H1 (cell line): ENCODE results near the gene MBD3. TPM values are rescaled to one million over a fixed set of nuclear protein-coding genes. Genes with fewer than 3 reads are reported as not detected.

Experiments
- CBX5 ChIP-seq: fragments of 300-800, 300-1000 bp; sonication (generic); IDR thresholded peaks from 2 replicates; pipeline ENCODE4 v1.7.1; 2016; ENCODE audit warnings: antibody characterized with exemption, low read length, low read depth
- CTBP2 ChIP-seq: IDR thresholded peaks from 2 replicates; pipeline ENCODE4 v1.7.0; 2011; ENCODE audit warnings: borderline replicate concordance, mild to moderate bottlenecking, moderate library complexity, mixed read lengths, low read length; ENCODE audit not compliant: insufficient read depth, insufficient read length
- GTF2F1 ChIP-seq: IDR thresholded peaks from 2 replicates; pipeline ENCODE4 v1.6.1; 2012; ENCODE audit warnings: low read depth, low read length, improper control_type of control experiment, borderline replicate concordance
- TEAD4 ChIP-seq: IDR thresholded peaks from 2 replicates; pipeline ENCODE4 v1.6.1; 2012; ENCODE audit warnings: low read depth, low read length, inconsistent platforms, mixed read lengths
- YY1 ChIP-seq: IDR thresholded peaks from 2 replicates; pipeline ENCODE4 v1.6.1; 2011; ENCODE audit warnings: low read depth, mild to moderate bottlenecking, low read length
- polyA plus RNA-seq, 7 experiments: library from polyadenylated mRNA; depleted of rRNA in 3 of 7; stranded (reverse) in 5 of 7; unstranded in 2 of 7; fragments of >200 nt in 5 of 7; fragments of 200-250 nt in 2 of 7; gene quantifications; 1 replicate in 5 of 7; 2 replicates in 1 of 7; 4 replicates in 1 of 7; pipeline versions ENCODE4 v1.2.1 to v1.2.3, GENCODE V29; 2011 to 2013; ENCODE audit warnings: missing spikeins in 2 of 7, mixed read lengths in 2 of 7
- total RNA-seq: library from RNA; stranded (reverse); fragmentation: NEBNext Ultra II Directional; extraction: Animal tissue kit (Norgen Biotek cat#: 25700); gene quantifications from 2 replicates; pipeline ENCODE4 v1.2.1, GENCODE V29; 2021
- TF ChIP-seq, protein P1 (sequence below): IDR thresholded peaks from 2 replicates; pipeline ENCODE4 v1.6.1; 2011; ENCODE audit warnings: low read depth, mild to moderate bottlenecking, low read length; ENCODE audit not compliant: insufficient read depth
- TF ChIP-seq, protein P2 (sequence below): IDR thresholded peaks from 2 replicates; pipeline ENCODE4 v1.6.1; 2012; ENCODE audit warnings: low read length, inconsistent platforms
- TF ChIP-seq, protein P3 (sequence below), 3 experiments: IDR thresholded peaks; 1 replicate in 2 of 3; 2 replicates in 1 of 3; pipeline versions ENCODE4 v1.5.1 to v1.6.1; 2011; ENCODE audit warnings: low read length in 3 of 3, mild to moderate bottlenecking in 3 of 3, inconsistent platforms in 2 of 3, low read depth in 1 of 3, moderate library complexity in 1 of 3; ENCODE audit not compliant: insufficient read depth in 1 of 3; ENCODE audit errors: control extremely low read depth in 1 of 3

MBD3 gene
- total and polyA plus RNA-seq, 2 of the 8 experiments (the other 6 are each of a cell fraction or from before 2014, with no cell fraction given): 88.2 to 110 TPM

DNA sequence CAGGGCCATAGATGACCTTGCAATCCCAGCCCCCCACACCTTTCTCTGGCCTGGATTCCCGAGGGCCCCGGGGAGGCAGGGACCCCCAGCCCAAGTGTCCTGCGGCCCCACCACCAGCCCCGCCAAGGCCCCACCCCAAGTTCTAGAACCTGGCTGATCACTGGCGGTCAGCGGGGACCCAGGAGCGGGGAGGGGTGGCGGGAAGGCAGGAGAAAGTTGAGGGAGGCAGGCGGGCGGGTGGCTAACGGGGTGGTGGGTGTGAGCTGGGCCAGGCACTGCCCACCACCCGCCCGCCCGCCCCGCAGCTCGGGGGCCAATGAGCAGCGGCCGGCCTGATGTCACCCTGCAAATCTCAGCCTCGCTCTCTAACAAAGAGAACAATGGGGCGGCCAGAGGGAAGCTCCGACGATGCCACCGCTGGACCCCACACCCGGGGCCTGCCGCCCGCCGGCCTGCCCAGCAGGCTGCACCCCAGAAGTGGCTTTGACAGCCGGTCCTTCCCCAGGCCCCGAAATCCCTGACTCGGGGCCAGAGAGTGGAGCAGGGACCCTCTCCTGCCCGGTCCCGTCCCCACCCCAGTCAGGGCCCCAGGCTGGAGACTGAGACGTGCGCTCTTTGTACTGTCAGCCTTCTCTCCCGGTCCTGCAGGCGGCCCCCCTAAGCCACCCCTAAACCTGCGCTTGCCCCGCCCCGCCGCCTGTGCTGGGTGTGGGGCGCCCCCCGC is 26.1 kb downstream of the MBD3 start (continued):
- TF ChIP-seq CBX5 (no peak), GTF2F1 (no peak), CTBP2 (no peak), TEAD4 (no peak), YY1 (no peak)
- TF ChIP-seq, protein P1, sequence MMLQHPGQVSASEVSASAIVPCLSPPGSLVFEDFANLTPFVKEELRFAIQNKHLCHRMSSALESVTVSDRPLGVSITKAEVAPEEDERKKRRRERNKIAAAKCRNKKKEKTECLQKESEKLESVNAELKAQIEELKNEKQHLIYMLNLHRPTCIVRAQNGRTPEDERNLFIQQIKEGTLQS: no peak
- TF ChIP-seq, protein P2, sequence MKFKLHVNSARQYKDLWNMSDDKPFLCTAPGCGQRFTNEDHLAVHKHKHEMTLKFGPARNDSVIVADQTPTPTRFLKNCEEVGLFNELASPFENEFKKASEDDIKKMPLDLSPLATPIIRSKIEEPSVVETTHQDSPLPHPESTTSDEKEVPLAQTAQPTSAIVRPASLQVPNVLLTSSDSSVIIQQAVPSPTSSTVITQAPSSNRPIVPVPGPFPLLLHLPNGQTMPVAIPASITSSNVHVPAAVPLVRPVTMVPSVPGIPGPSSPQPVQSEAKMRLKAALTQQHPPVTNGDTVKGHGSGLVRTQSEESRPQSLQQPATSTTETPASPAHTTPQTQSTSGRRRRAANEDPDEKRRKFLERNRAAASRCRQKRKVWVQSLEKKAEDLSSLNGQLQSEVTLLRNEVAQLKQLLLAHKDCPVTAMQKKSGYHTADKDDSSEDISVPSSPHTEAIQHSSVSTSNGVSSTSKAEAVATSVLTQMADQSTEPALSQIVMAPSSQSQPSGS: no peak
- TF ChIP-seq, protein P3, sequence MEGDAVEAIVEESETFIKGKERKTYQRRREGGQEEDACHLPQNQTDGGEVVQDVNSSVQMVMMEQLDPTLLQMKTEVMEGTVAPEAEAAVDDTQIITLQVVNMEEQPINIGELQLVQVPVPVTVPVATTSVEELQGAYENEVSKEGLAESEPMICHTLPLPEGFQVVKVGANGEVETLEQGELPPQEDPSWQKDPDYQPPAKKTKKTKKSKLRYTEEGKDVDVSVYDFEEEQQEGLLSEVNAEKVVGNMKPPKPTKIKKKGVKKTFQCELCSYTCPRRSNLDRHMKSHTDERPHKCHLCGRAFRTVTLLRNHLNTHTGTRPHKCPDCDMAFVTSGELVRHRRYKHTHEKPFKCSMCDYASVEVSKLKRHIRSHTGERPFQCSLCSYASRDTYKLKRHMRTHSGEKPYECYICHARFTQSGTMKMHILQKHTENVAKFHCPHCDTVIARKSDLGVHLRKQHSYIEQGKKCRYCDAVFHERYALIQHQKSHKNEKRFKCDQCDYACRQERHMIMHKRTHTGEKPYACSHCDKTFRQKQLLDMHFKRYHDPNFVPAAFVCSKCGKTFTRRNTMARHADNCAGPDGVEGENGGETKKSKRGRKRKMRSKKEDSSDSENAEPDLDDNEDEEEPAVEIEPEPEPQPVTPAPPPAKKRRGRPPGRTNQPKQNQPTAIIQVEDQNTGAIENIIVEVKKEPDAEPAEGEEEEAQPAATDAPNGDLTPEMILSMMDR (IDR thresholded peaks at IDR 0.05; ENCODE audit: control extremely low read depth in 1 of 3, insufficient read depth in 1 of 3, low read depth in 1 of 3, low read length in 3 of 3): no peak
- TF ChIP-seq, all 59 proteins: peak for 7
